Left kidney (tissue), 8 donors: Measurements from ENCODE around the gene XAGE2. TPM values are rescaled to one million over a fixed set of nuclear protein-coding genes. Genes with fewer than 3 reads are reported as not detected.
"Not testable (repeated sequence)": the region's sequence is repeated elsewhere in the genome, so short reads cannot be mapped to it uniquely, and the experiment has no call there.

ENCODE experiments used
- DNase-seq: peaks from one replicate; pipeline ENCODE4 v3.0.0-alpha.2; 2013
- long read RNA-seq, 8 donors: transcript quantifications; one replicate each; lab custom pipeline, GENCODE V29; 2026
- polyA plus RNA-seq: library from polyadenylated mRNA; unstranded; fragments of 120-200 nt; gene quantifications from one replicate; pipeline ENCODE4 v1.2.1, GENCODE V29; 2013; ENCODE audit not compliant: insufficient read length

Gene XAGE2
- polyA plus RNA-seq, result 0.68 TPM
- long read RNA-seq, donor 1, result 0 reads
- long read RNA-seq, donor 2, result 0 reads
- long read RNA-seq, donor 3, result 0 reads
- long read RNA-seq, donor 4, result 0 reads
- long read RNA-seq, donor 5, result 0 reads
- long read RNA-seq, donor 6, result 0 reads
- long read RNA-seq, donor 7, result 0 reads
- long read RNA-seq, donor 8, result 0 reads

GRCh38 chrX:52368368-52369055 lies at the start of gene XAGE2:
Gene XAGE2 (plus strand): TSS chrX:52369021. CDS start chrX:52370015, 994 bp downstream.
- no peak for DNase-seq

GRCh38 chrX:52337410-52337809 lies 31.4 kb upstream of the XAGE2 start:
- DNase-seq, result no peak

- DNase-seq, result no peak
These were observed 27.3 kb upstream of the XAGE2 start for GRCh38 chrX:52341493-52341892.

- DNase-seq, result not testable (repeated sequence)
These were observed 25.7 kb upstream of the XAGE2 start for GRCh38 chrX:52343131-52343530.

- peak; percentile 8 for DNase-seq
These were observed 23.4 kb upstream of the XAGE2 start for GRCh38 chrX:52345402-52345801.

GRCh38 chrX:52346174-52347165 lies 22.4 kb upstream of the XAGE2 start:
- DNase-seq, result no peak

GRCh38 chrX:52349681-52350080 lies 19.1 kb upstream of the XAGE2 start:
- DNase-seq, result no peak

- DNase-seq, result no peak
These were observed 16.3 kb upstream of the XAGE2 start for GRCh38 chrX:52352551-52352950.

- DNase-seq, result no peak
These were observed 15.0 kb upstream of the XAGE2 start for GRCh38 chrX:52353838-52354237.

- DNase-seq, result no peak
These were observed 13.7 kb upstream of the XAGE2 start for GRCh38 chrX:52355108-52355507.

- no peak for DNase-seq
These were observed 9.1 kb upstream of the XAGE2 start for GRCh38 chrX:52359614-52360232.

- no peak for DNase-seq
These were observed 6.9 kb upstream of the XAGE2 start for GRCh38 chrX:52361941-52362340.

GRCh38 chrX:52363247-52363883 lies 5.5 kb upstream of the XAGE2 start:
- DNase-seq, result peak; percentile 6

GRCh38 chrX:52378870-52379269 lies 10.0 kb downstream of the XAGE2 start:
- no peak for DNase-seq

GRCh38 chrX:52380993-52381392 lies 12.2 kb downstream of the XAGE2 start:
- no peak for DNase-seq

- DNase-seq, result no peak
These were observed 41.9 kb downstream of the XAGE2 start for GRCh38 chrX:52410439-52411394.

GRCh38 chrX:52415304-52415703 lies 46.5 kb downstream of the XAGE2 start:
- DNase-seq, result no peak

GRCh38 chrX:52416816-52417215 lies 48.0 kb downstream of the XAGE2 start:
- no peak for DNase-seq

GRCh38 chrX:52420824-52421443 lies 52.1 kb downstream of the XAGE2 start:
- no peak for DNase-seq

- no peak for DNase-seq
These were observed 54.1 kb downstream of the XAGE2 start for GRCh38 chrX:52422884-52423283.
